Subcutaneous adipose tissue (tissue), 4 donors: ENCODE measurements around the gene ZNF407. TPM values are rescaled to one million over a fixed set of nuclear protein-coding genes. Genes with fewer than 3 reads are reported as not detected.

ENCODE experiments used
- CTCF ChIP-seq: fragments of 450-650 bp; IDR thresholded peaks from one replicate; pipeline ENCODE4 v1.5.1; 2016; ENCODE audit warnings: low read depth, mild to moderate bottlenecking, control low read depth, antibody characterized with exemption, moderate library complexity
- total RNA-seq, 4 donors: library from RNA; depleted of rRNA; stranded (reverse); fragments of >200 nt; gene quantifications; one replicate each; pipeline ENCODE4 v1.1.0, GENCODE V29; 2016

The ZNF407 gene
- total RNA-seq, 4 donors from 2014 or later: 16.0 to 24.3 (median 19.6) TPM

GRCh38 chr18:74791501-74792194 lies 194.0 kb downstream of the ZNF407 start:
- TF ChIP-seq CTCF: no peak

- TF ChIP-seq CTCF: no peak
Measured at GRCh38 chr18:74793746-74794145, 196.1 kb downstream of the ZNF407 start.

GRCh38 chr18:74795751-74796150 lies 198.1 kb downstream of the ZNF407 start:
- no peak for TF ChIP-seq CTCF

GRCh38 chr18:74796211-74796610 lies 198.5 kb downstream of the ZNF407 start:
- no peak for TF ChIP-seq CTCF

DNA sequence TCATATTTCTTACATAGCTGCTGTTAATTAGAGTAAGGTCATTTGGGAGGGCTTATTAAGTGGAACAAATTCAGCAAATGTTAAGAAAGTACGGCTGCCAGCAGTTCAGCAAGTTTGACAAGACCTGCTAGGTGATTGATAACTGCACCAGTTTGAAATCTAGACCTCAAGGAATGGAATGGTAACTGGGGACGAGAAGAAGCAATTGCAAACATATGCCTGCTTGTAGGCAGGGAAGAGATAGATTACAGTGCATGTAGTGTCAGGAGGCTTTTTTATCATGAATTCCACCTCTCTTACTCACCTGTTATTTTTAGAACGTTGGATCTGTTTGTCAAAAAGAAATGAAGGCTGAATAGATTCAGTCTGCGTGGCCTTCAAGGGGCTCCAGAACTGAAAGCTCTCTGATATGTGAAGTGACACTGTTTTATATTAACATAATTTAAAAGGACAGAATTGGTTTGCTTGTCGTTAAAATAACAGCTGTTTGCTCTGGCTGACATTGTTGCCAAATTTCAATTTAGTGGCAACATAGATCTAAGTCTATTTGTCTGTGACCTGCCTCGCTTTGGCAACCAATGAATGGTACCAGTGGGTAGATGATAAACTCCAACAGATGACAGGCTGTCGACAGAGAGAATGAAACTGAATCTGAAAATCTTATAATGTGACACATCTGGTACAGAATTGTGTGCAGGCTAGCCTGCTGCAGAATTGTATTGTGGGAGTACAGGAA lies 199.3 kb downstream of the ZNF407 start:
- TF ChIP-seq CTCF: no peak

DNA sequence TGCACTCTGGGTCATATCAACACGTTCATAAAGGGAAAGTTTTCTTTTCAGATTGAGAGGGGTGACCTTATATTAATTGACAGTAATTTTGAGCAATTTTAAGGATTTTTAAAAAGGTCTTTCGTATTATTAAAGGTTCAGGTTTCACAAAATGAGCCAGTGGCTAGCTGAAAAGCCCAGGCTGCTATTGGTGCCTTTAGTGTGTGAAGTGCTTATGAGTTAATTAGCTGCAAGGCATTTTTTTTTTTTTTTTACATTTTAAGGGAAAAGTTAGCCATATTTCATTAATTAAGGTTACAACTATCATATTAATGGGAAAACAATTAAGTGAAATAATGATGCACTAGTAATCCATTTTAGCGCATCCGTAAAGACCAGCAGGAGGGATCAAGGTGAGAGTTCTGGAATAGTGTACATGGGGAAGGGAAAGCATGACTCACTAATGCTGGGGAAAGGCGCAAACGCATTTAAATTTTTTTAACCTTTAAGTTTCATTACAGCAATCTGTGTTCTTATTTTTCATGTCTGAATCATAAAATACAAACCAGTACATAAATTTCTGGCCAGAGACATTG lies 200.0 kb downstream of the ZNF407 start:
- no peak for TF ChIP-seq CTCF

GRCh38 chr18:74799542-74799941 lies 201.9 kb downstream of the ZNF407 start:
- no peak for TF ChIP-seq CTCF
